ENCODE results near the gene SPATA20.

SPATA20 gene

GRCh38 chr17:50579399-50579798 is 32.4 kb downstream of the SPATA20 start:
- DNase-seq (ENCODE audit: low spot score), result no peak

GRCh38 chr17:50580646-50581045 is 33.7 kb downstream of the SPATA20 start:
- no peak for DNase-seq (ENCODE audit: low spot score)

GRCh38 chr17:50581316-50581715 is 34.3 kb downstream of the SPATA20 start:
- no peak for DNase-seq (ENCODE audit: low spot score)

- DNase-seq (ENCODE audit: low spot score), result no peak
Measured at GRCh38 chr17:50582741-50583140, 35.8 kb downstream of the SPATA20 start.

- no peak for DNase-seq (ENCODE audit: low spot score)
Measured at GRCh38 chr17:50583641-50584040, 36.7 kb downstream of the SPATA20 start.

GRCh38 chr17:50584116-50584515 is 37.1 kb downstream of the SPATA20 start:
- no peak for DNase-seq (ENCODE audit: low spot score)

- no peak for DNase-seq (ENCODE audit: low spot score)
Measured at GRCh38 chr17:50584749-50585148, 37.8 kb downstream of the SPATA20 start.

GRCh38 chr17:50585346-50585745 is 38.4 kb downstream of the SPATA20 start:
- DNase-seq (ENCODE audit: low spot score), result no peak

GRCh38 chr17:50585891-50586290 is 38.9 kb downstream of the SPATA20 start:
- no peak for DNase-seq (ENCODE audit: low spot score)

GRCh38 chr17:50586421-50587247 is 39.7 kb downstream of the SPATA20 start:
- DNase-seq (ENCODE audit: low spot score), result no peak

GRCh38 chr17:50587571-50587970 is 40.6 kb downstream of the SPATA20 start:
- no peak for DNase-seq (ENCODE audit: low spot score)

GRCh38 chr17:50588391-50589049 is 41.5 kb downstream of the SPATA20 start:
- no peak for DNase-seq (ENCODE audit: low spot score)

- no peak for DNase-seq (ENCODE audit: low spot score)
Measured at GRCh38 chr17:50589095-50589705, 42.2 kb downstream of the SPATA20 start.

- DNase-seq (ENCODE audit: low spot score), result no peak
Measured at GRCh38 chr17:50590946-50591737, 44.2 kb downstream of the SPATA20 start.

GRCh38 chr17:50593321-50593720 is 46.3 kb downstream of the SPATA20 start:
- DNase-seq (ENCODE audit: low spot score), result no peak

- no peak for DNase-seq (ENCODE audit: low spot score)
Measured at GRCh38 chr17:50594128-50594823, 47.3 kb downstream of the SPATA20 start.

GRCh38 chr17:50594892-50595291 is 47.9 kb downstream of the SPATA20 start:
- DNase-seq (ENCODE audit: low spot score), result no peak

- no peak for DNase-seq (ENCODE audit: low spot score)
Measured at GRCh38 chr17:50596191-50597037, 49.4 kb downstream of the SPATA20 start.

- DNase-seq (ENCODE audit: low spot score), result no peak
Measured at GRCh38 chr17:50598487-50598886, 51.5 kb downstream of the SPATA20 start.

GRCh38 chr17:50599606-50600005 is 52.6 kb downstream of the SPATA20 start:
- DNase-seq (ENCODE audit: low spot score), result no peak
